ENCODE measurements around the gene FURIN.
"Not testable (repeated sequence)": the region's sequence is repeated elsewhere in the genome, so short reads cannot be mapped to it uniquely, and the experiment has no call there.

Gene FURIN

GRCh38 chr15:90840954-90841353, 27.4 kb upstream of the FURIN start:
- DNase-seq (ENCODE audit: low read depth in 2 of 3, low spot score in 2 of 3), result no peak

- DNase-seq (ENCODE audit: low read depth in 2 of 3, low spot score in 2 of 3), result no peak
These were observed 23.7 kb upstream of the FURIN start for GRCh38 chr15:90844696-90845095.

- no peak for DNase-seq (ENCODE audit: low read depth in 2 of 3, low spot score in 2 of 3)
These were observed 23.0 kb upstream of the FURIN start for GRCh38 chr15:90845201-90845949.

GRCh38 chr15:90849424-90849823, 19.0 kb upstream of the FURIN start:
- DNase-seq (ENCODE audit: low read depth in 2 of 3, low spot score in 2 of 3), result not testable (repeated sequence)

GRCh38 chr15:90851114-90851513, 17.3 kb upstream of the FURIN start:
- DNase-seq (ENCODE audit: low read depth in 2 of 3, low spot score in 2 of 3), result peak in 1 of 3 experiments; percentile 30

- no peak for DNase-seq (ENCODE audit: low read depth in 2 of 3, low spot score in 2 of 3)
These were observed 16.4 kb upstream of the FURIN start for GRCh38 chr15:90851940-90852339.

- no peak for DNase-seq (ENCODE audit: low read depth in 2 of 3, low spot score in 2 of 3)
These were observed 13.2 kb upstream of the FURIN start for GRCh38 chr15:90855139-90855538.

GRCh38 chr15:90857337-90857736, 11.1 kb upstream of the FURIN start:
- no peak for DNase-seq (ENCODE audit: low read depth in 2 of 3, low spot score in 2 of 3)

- no peak for DNase-seq (ENCODE audit: low read depth in 2 of 3, low spot score in 2 of 3)
These were observed 10.4 kb upstream of the FURIN start for GRCh38 chr15:90857883-90858443.

GRCh38 chr15:90859234-90860131, 8.9 kb upstream of the FURIN start:
- no peak for DNase-seq (ENCODE audit: low read depth in 2 of 3, low spot score in 2 of 3)

- no peak for DNase-seq (ENCODE audit: low read depth in 2 of 3, low spot score in 2 of 3)
These were observed 7.9 kb upstream of the FURIN start for GRCh38 chr15:90860450-90860849.

- DNase-seq (ENCODE audit: low read depth in 2 of 3, low spot score in 2 of 3), result no peak
These were observed 7.3 kb upstream of the FURIN start for GRCh38 chr15:90860942-90861675.

GRCh38 chr15:90862487-90862886, 5.9 kb upstream of the FURIN start:
- no peak for DNase-seq (ENCODE audit: low read depth in 2 of 3, low spot score in 2 of 3)

- DNase-seq (ENCODE audit: low read depth in 2 of 3, low spot score in 2 of 3), result no peak
These were observed 5.2 kb upstream of the FURIN start for GRCh38 chr15:90862964-90863778.

- no peak for DNase-seq (ENCODE audit: low read depth in 2 of 3, low spot score in 2 of 3)
These were observed 4.4 kb upstream of the FURIN start for GRCh38 chr15:90863987-90864386.

GRCh38 chr15:90864507-90864906, 3.9 kb upstream of the FURIN start:
- no peak for DNase-seq (ENCODE audit: low read depth in 2 of 3, low spot score in 2 of 3)

- DNase-seq (ENCODE audit: low read depth in 2 of 3, low spot score in 2 of 3), result no peak
These were observed 2.7 kb upstream of the FURIN start for GRCh38 chr15:90865702-90866101.

GRCh38 chr15:90866161-90866715, 2.1 kb upstream of the FURIN start:
- DNase-seq (ENCODE audit: low read depth in 2 of 3, low spot score in 2 of 3), result no peak

GRCh38 chr15:90866800-90867199, 1.6 kb upstream of the FURIN start:
- no peak for DNase-seq (ENCODE audit: low read depth in 2 of 3, low spot score in 2 of 3)

- no peak for DNase-seq (ENCODE audit: low read depth in 2 of 3, low spot score in 2 of 3)
These were observed 753 bp downstream of the FURIN start for GRCh38 chr15:90869140-90869541.
